ENCODE data around the gene MGMT. TPM values are rescaled to one million over a fixed set of nuclear protein-coding genes. Genes with fewer than 3 reads are reported as not detected.

MGMT gene
- total RNA-seq, 1 experiment from 2014 or later: 9.4 TPM

DNA sequence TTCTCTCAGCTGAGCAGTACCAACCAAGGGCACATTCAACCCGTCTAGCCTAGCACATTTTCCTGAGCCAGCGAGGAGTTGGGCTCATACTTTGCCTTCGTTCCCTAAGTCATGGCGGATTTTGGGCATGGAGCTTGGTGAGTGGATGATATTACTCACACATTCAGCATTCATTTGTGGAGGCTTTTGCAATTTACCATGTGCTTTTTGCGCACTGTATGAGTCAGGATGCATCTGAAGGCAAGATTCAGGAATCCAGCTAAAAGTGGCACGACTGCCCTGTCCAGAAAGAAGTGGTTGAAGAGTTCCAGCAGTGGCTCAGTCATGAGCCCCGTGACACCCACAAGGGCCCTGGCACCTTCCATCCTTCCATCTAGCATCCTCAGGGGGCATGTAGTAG lies 24.2 kb upstream of the MGMT start:
- no peaks in the 10 kb centered on the region for H3K27me3 ChIP-seq (replicated peaks)
- H3K27ac ChIP-seq: no peak overlapping the region
- no peaks in the 10 kb centered on the region for H3K4me1 ChIP-seq (replicated peaks)
- H3K4me3 ChIP-seq: no peak overlapping the region
- no peak for DNase-seq (ENCODE audit: low read depth in 1 of 2, low spot score in 2 of 2)
- peaks cover under 1% of the 10 kb centered on the region; the same call in 1 of the 2 replicates for H3K9me3 ChIP-seq (replicated peaks)
- no peaks in the 10 kb centered on the region for H3K36me3 ChIP-seq

DNA sequence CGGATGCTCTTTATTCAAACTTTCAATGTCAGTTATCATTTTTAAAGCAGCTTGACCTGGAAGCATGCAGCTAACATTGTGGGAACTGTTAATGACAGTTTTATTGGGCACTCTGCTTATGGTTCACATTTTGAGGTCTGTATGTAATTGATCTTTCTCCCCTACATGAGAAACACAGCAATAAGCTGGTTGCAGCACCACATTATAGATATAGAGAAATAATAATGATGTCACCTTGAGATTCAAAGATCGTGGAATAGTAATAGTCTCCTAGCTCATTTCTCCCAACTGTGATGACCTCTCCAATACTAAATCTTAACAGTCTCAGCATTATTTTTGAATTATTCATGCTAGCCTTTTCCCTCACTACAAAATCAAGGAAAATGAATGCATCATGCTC lies 22.7 kb upstream of the MGMT start:
- H3K36me3 ChIP-seq: no peaks in the 10 kb centered on the region

DNA sequence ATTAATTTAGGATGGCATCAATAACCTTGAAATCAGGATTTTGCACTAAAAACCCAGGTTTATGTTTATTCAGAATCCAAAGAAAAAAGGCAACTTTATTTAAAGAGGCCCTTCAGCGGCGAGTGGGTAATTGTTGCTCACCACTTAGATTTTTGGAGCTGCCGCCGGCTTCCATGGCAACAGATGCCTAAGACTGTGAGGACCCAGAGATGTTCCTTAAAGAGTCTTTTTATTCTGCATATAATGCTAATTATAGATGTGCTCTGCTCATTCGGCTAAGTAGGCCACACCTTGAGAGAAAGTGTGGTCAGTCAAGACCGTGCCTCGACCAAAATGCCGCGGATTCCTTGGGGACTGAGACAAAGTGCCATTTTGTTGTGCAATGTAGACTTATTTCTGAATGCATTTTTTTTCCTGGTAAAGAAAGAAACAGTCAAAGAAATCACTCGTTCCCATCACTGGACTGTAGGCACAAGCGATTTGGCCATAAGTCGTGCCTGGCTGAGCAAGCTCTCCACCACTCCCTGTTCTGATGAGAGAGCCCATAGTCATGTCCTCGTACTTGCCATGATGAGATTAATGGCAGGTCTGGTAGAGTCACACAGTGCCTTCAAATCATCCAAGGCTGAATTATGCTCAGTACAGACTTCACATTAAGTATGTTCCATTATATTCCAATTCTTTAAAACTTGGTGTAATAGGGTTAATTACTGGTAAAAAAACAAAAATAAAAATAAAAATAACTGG lies 21.4 kb upstream of the MGMT start:
- Histone ChIP-seq H3K27me3 (replicated peaks) (no peaks in the 10 kb centered on the region), H3K4me3 (no peak overlapping the region), H3K36me3 (no peaks in the 10 kb centered on the region), H3K27ac (no peak overlapping the region), H3K9me3 (replicated peaks) (no peaks in the 10 kb centered on the region), H3K4me1 (replicated peaks) (no peaks in the 10 kb centered on the region)
- DNase-seq (ENCODE audit: low read depth in 1 of 2, low spot score in 2 of 2): no peak

More for the DNA sequence above, 22.7 kb upstream of the MGMT start:
- Histone ChIP-seq H3K27me3 (replicated peaks) (no peaks in the 10 kb centered on the region), H3K4me1 (replicated peaks) (no peaks in the 10 kb centered on the region), H3K4me3 (no peak overlapping the region), H3K27ac (no peak overlapping the region), H3K9me3 (replicated peaks) (no peaks in the 10 kb centered on the region)
- DNase-seq (ENCODE audit: low read depth in 1 of 2, low spot score in 2 of 2): no peak

DNA sequence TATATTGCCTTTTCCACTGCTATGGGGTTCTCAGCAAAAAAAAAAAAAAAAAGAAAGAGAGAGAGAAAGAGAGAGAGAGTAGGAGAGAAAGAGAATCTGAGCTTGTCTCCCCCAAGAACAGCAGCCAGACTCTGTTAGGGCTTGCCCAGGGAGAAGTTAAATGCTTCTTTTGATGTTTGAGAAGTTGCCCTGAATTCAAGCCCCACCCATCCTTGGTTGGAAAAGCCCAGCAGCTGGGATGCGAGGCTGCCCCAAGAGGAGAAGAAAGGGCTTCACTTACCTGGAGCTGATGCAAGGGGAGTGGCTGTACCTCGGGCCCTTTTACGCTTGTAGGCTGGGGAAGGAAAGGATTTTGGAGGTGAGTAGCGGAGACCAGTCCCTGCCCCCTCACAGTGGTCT lies 20.9 kb upstream of the MGMT start:
- Histone ChIP-seq H3K4me1 (replicated peaks) (no peaks in the 10 kb centered on the region), H3K36me3 (no peaks in the 10 kb centered on the region), H3K4me3 (no peak overlapping the region), H3K27me3 (replicated peaks) (no peaks in the 10 kb centered on the region), H3K9me3 (replicated peaks) (no peaks in the 10 kb centered on the region), H3K27ac (no peak overlapping the region)
- DNase-seq (ENCODE audit: low read depth in 1 of 2, low spot score in 2 of 2): no peak

DNA sequence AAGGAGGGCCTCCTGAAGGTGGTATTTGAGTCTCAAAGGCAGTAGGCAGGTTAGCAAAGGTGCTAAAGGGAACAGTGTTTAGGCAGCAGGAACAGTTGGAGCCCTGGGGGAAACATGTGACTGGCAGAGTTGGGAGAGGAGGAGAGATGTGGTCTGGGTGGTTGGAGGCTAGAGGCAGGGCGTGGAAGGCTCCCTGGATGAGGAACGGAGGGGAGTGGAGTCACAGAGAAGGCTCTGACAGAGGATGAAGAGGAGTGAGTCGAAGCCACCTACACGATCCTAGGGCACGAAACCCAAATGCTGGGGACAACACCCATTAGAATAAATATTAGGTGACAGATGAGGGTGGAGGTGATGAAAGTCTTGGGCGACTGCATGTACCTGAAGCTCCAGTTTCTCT lies 19.6 kb upstream of the MGMT start:
- Histone ChIP-seq H3K4me1 (replicated peaks) (no peaks in the 10 kb centered on the region), H3K27me3 (replicated peaks) (no peaks in the 10 kb centered on the region), H3K27ac (no peak overlapping the region), H3K36me3 (no peaks in the 10 kb centered on the region), H3K9me3 (replicated peaks) (no peaks in the 10 kb centered on the region), H3K4me3 (no peak overlapping the region)
- no peak for DNase-seq (ENCODE audit: low read depth in 1 of 2, low spot score in 2 of 2)

DNA sequence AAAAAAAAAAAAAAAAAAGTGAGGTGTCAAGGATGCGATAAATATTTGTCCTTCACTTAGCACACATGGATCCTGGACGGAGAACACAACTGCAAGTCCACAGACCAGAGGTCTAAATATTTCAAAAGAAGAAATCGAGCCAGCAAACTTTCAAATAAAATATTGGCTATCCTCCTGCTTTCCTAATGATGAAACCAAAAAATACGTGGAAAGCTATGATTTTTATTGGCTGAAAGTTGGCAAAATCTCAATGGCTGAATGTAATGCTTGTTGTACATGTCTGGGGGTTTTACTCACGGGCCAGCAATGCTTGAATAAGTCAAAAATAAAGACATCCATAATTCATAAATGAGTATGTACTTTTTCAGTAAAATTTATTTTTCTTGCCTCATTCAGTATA lies 19.0 kb upstream of the MGMT start:
- Histone ChIP-seq H3K4me3 (no peak overlapping the region), H3K4me1 (replicated peaks) (no peaks in the 10 kb centered on the region), H3K36me3 (no peaks in the 10 kb centered on the region), H3K27ac (no peak overlapping the region), H3K9me3 (replicated peaks) (no peaks in the 10 kb centered on the region), H3K27me3 (replicated peaks) (no peaks in the 10 kb centered on the region)
- no peak for DNase-seq (ENCODE audit: low read depth in 1 of 2, low spot score in 2 of 2)

DNA sequence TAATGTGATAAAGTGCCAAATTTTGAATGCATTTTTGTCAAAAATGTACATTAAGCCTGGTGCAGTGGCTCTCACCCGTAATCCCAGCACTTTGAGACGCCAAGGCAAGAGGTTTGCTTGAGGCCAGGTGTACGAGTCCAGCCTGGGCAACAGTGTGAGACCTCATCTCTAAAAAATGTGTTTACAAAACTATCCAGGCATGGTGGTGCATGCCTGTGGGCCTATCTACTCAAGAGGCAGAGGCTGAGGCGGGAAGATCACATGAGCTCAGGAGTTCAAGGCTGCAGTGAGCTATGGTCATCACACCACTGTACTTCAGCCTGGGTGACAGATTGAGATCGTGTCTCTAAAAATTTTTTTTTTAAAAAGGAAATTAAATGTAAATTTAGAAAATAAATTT lies 18.5 kb upstream of the MGMT start:
- DNase-seq (ENCODE audit: low read depth in 1 of 2, low spot score in 2 of 2): no peak
- no peak overlapping the region for H3K27ac ChIP-seq
- H3K9me3 ChIP-seq (replicated peaks): no peaks in the 10 kb centered on the region
- no peaks in the 10 kb centered on the region for H3K36me3 ChIP-seq
- H3K27me3 ChIP-seq (replicated peaks): no peaks in the 10 kb centered on the region
- H3K4me1 ChIP-seq (replicated peaks): no peaks in the 10 kb centered on the region
- H3K4me3 ChIP-seq: no peak overlapping the region

DNA sequence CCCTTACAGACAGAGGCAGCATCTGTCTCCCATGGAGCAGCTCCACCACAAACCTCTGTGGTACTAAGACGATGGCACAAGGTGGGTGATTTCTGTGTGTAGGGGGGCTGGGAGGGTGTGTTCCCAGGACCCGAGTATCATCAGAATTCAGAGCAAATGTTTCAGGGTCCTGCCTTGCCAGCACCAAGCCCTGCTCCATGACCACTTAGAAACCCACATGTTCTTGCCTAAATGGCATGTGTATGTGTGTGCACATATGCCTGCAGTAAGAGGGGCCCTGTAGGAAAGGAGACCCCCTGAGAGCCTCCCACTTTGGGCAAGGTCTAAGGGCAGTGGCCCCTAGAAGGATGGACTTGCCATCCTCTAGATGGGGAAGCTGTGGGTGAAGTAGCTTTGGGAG lies 17.1 kb upstream of the MGMT start:
- H3K4me3 ChIP-seq: no peak overlapping the region
- DNase-seq (ENCODE audit: low read depth in 1 of 2, low spot score in 2 of 2): no peak

DNA sequence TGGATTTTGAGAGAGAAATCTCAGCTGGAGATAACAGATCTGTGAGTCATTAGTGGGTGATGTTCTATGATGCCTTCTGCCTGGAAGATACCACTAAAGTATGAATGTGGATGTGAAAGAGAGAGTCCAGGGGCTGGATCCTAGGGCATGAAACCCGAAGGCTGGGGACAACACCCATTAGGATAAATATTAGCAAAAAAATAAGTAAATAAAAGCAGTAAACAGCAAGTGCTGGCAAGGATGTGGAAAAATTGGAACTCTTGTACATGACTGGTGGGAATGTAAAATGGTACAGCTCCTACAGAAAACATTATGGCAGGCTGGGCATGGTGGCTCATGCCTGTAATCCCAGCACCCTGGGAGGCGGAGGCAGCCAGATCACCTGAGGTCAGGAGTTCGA lies 16.6 kb upstream of the MGMT start:
- H3K36me3 ChIP-seq: no peaks in the 10 kb centered on the region
- no peak overlapping the region for H3K27ac ChIP-seq
- no peaks in the 10 kb centered on the region for H3K27me3 ChIP-seq (replicated peaks)
- H3K4me3 ChIP-seq: no peak overlapping the region
- no peaks in the 10 kb centered on the region for H3K9me3 ChIP-seq (replicated peaks)
- no peak for DNase-seq (ENCODE audit: low read depth in 1 of 2, low spot score in 2 of 2)
- H3K4me1 ChIP-seq (replicated peaks): no peaks in the 10 kb centered on the region

More for the DNA sequence above, 17.1 kb upstream of the MGMT start:
- Histone ChIP-seq H3K9me3 (replicated peaks) (no peaks in the 10 kb centered on the region), H3K27ac (no peak overlapping the region), H3K36me3 (no peaks in the 10 kb centered on the region), H3K27me3 (replicated peaks) (no peaks in the 10 kb centered on the region), H3K4me1 (replicated peaks) (no peaks in the 10 kb centered on the region)

DNA sequence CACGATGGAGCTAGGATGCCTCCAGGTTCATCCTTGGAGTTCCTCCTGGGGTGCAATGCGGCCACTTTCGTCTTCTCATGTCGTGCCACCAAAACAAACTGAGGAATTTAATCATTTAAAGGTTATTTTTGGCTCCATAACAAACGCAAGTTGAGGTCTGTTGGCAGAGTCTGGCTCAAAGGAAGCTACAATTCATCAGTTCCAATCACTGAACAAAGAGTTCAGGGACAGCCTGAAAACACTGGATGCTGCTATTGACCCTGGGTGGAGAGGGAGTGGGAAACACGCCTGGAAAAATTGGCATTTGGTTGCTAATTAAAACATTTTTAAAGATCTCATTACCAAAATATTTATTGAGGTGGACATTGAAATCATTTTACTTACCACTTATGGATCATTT lies 11.4 kb upstream of the MGMT start:
- no peaks in the 10 kb centered on the region; the same call in 1 of the 2 replicates for H3K9me3 ChIP-seq (replicated peaks)
- H3K27ac ChIP-seq: no peak overlapping the region
- no peaks in the 10 kb centered on the region for H3K27me3 ChIP-seq (replicated peaks)
- H3K4me3 ChIP-seq: no peak overlapping the region
- no peaks in the 10 kb centered on the region for H3K4me1 ChIP-seq (replicated peaks)
- no peaks in the 10 kb centered on the region for H3K36me3 ChIP-seq
- DNase-seq (ENCODE audit: low read depth in 1 of 2, low spot score in 2 of 2): no peak

DNA sequence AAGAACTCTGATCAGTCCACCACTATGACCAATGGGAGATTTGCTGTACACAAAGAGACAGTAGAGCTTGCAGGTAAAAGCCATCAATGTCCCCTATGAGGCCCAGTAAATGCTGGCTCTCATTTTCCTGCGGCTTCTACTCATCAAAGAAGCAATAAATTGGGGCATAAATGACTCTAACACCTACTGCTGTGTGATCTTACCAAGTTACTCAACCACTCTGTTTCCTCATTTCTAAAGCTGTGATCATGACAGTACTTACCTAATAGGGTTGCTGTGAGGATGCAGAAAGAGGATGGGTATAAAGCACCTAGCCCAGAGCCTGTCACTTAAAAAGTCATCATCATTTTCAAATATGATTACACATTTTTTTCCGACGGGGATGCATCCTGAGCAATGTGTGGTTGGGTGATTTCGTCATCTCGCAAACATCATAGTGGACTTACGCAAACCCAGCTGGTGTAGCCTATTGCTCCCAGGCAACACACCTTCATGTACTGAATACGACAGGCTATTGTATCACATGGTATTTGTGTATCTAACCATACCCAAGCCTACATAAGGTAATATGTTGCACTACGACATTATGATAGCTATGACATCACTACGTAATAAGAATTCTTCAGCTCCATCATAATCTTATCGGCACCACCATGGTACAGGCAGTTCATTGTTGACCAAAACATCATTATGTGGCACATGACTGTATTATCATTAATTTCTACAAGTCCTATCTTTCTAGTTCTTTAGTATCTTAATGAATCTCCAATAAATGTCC lies 7.1 kb upstream of the MGMT start:
- DNase-seq (ENCODE audit: low read depth in 1 of 2, low spot score in 2 of 2): no peak
- H3K36me3 ChIP-seq: no peaks in the 10 kb centered on the region
- no peak overlapping the region for H3K27ac ChIP-seq
- no peaks in the 10 kb centered on the region for H3K4me1 ChIP-seq (replicated peaks)
- H3K4me3 ChIP-seq: no peak overlapping the region
- H3K9me3 ChIP-seq (replicated peaks): peaks cover 3% of the 10 kb centered on the region; the same call in 1 of the 2 replicates
- H3K27me3 ChIP-seq (replicated peaks): no peaks in the 10 kb centered on the region

DNA sequence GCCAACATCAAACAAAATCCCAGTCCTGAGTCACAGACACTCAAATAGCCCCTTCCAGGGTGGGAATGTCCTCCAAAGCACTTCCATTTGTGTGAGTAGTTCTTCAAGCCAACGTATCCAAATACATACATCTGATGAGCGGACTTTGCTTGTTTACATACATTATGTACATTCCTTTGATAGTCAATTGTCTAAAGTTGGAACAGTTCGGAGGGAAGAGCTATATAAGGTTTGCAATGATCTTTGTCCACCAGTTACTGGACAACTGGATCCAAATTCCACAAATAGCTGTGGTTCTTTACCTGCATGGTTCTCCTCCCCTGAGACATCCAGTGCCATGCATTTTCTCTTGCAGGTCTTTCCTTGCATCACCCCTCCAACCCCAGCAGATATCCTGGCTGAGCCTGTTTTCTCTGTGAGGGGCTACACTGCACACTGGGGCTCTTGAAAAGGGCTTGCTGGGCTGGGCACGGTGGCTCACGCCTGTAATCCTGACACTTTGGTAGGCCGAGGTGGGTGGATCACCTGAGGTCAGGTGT lies 4.7 kb upstream of the MGMT start:
- peaks cover 10% of the 10 kb centered on the region; the same call in 1 of the 2 replicates for H3K9me3 ChIP-seq (replicated peaks)
- no peaks in the 10 kb centered on the region for H3K27me3 ChIP-seq (replicated peaks)
- H3K36me3 ChIP-seq: no peaks in the 10 kb centered on the region
- H3K27ac ChIP-seq: no peak overlapping the region
- no peak overlapping the region for H3K4me3 ChIP-seq
- H3K4me1 ChIP-seq (replicated peaks): peaks cover 4% of the 10 kb centered on the region
- DNase-seq (ENCODE audit: low read depth in 1 of 2, low spot score in 2 of 2): no peak

DNA sequence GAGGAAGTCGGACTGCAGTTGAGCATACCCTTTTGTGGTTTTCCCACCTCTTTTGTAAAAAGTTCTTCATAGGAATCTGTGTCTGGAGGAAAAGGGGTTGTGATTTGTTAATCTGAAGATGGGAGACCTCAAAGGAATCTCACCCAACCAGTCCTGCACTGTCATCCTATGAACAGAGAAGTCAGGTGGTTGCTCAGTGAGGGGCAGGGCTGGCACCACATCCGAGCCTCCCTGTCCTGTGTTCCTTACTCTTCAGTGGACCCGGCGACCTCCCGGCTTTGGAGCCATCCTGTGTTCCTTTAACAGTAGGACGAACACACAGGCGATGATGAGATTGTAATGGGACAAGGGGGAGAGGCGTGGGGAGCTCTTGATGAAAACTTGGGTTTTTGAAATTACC lies 2.8 kb upstream of the MGMT start:
- Histone ChIP-seq H3K36me3 (no peaks in the 10 kb centered on the region), H3K27ac (no peak overlapping the region), H3K27me3 (replicated peaks) (no peaks in the 10 kb centered on the region), H3K9me3 (replicated peaks) (peaks cover 10% of the 10 kb centered on the region; the same call in 1 of the 2 replicates), H3K4me3 (no peak overlapping the region), H3K4me1 (replicated peaks) (peaks cover 4% of the 10 kb centered on the region)
- DNase-seq (ENCODE audit: low read depth in 1 of 2, low spot score in 2 of 2): no peak

Data from SJSA1 (cell line).